HG02885 (cell line): Measurements from ENCODE around the gene IGSF21.

ENCODE experiments used
- ATAC-seq: cut with Tn5 transposase; IDR thresholded peaks from one replicate; pipeline ENCODE4 v1.9.1; 2021; ENCODE audit warnings: mild to moderate bottlenecking; ENCODE audit not compliant: unreplicated experiment, poor library complexity

The IGSF21 gene

GRCh38 chr1:18384471-18384870, 276.9 kb downstream of the IGSF21 start:
- no peak for ATAC-seq

GRCh38 chr1:18385239-18385790, 277.7 kb downstream of the IGSF21 start:
- ATAC-seq: no peak

GRCh38 chr1:18386591-18386990, 279.0 kb downstream of the IGSF21 start:
- no peak for ATAC-seq

GRCh38 chr1:18387307-18387706, 279.7 kb downstream of the IGSF21 start:
- no peak for ATAC-seq

- no peak for ATAC-seq
These were observed 283.4 kb downstream of the IGSF21 start for GRCh38 chr1:18390953-18391352.

- no peak for ATAC-seq
These were observed 287.1 kb downstream of the IGSF21 start for GRCh38 chr1:18394563-18395156.

- ATAC-seq: no peak
These were observed 288.8 kb downstream of the IGSF21 start for GRCh38 chr1:18396247-18396980.

- no peak for ATAC-seq
These were observed 290.0 kb downstream of the IGSF21 start for GRCh38 chr1:18397641-18398040.

GRCh38 chr1:18398791-18399530, 291.4 kb downstream of the IGSF21 start:
- no peak for ATAC-seq

- ATAC-seq: no peak
These were observed 292.9 kb downstream of the IGSF21 start for GRCh38 chr1:18400347-18401102.

- no peak for ATAC-seq
These were observed 294.3 kb downstream of the IGSF21 start for GRCh38 chr1:18401921-18402320.

GRCh38 chr1:18404460-18404859, 296.9 kb downstream of the IGSF21 start:
- ATAC-seq: no peak

- ATAC-seq: no peak
These were observed 299.8 kb downstream of the IGSF21 start for GRCh38 chr1:18407166-18408045.

GRCh38 chr1:18408656-18409370, 301.2 kb downstream of the IGSF21 start:
- no peak for ATAC-seq

- no peak for ATAC-seq
These were observed 302.1 kb downstream of the IGSF21 start for GRCh38 chr1:18409609-18410237.

GRCh38 chr1:18410407-18410806, 302.8 kb downstream of the IGSF21 start:
- no peak for ATAC-seq

GRCh38 chr1:18411321-18411720, 303.7 kb downstream of the IGSF21 start:
- ATAC-seq: no peak
